ENCODE data around the gene SWSAP1.

Gene SWSAP1

DNA sequence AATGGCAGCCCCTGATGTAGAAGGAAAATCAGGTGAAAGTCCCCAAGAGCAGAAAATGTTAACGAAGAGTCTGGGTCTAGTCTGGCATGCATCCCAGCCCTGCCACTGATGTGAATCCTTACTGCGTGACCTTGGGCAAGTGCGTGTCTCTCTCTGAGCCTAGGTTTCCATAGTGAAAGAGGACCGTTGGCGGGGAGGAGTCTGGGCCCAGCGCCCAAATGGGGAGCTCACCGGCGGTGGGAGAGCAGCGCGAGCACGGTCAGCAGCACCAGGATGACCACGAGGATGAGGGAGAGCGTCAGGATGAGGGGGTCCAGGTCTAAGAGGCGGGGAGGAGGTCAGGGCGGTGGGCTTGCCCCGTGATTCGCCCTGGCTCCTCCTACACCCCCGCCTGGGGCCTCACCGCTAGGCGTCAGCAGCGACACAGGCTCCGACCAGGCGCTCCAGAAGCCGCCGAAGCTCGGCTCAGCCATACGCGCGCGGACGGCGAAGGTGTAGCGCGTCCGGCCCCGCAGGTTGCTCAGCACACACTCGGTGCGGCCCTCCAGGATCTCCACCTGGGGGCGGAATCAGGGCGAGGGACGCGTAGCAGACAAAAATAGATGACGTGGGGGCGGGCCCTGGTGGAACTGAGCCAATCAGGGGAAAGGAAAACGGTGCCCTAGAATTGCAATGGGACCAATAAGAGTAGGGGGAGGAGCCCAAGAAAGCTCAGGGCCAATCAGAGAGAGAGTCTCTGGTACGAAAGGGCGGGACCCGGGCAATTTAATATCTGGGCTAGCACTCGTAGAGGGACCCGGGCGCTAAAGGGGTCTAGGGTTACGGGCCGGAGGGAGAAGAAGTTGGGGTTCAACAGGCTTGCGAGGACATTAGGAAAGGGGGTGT, 6.4 kb downstream of the SWSAP1 start:
- TF ChIP-seq, protein P1, sequence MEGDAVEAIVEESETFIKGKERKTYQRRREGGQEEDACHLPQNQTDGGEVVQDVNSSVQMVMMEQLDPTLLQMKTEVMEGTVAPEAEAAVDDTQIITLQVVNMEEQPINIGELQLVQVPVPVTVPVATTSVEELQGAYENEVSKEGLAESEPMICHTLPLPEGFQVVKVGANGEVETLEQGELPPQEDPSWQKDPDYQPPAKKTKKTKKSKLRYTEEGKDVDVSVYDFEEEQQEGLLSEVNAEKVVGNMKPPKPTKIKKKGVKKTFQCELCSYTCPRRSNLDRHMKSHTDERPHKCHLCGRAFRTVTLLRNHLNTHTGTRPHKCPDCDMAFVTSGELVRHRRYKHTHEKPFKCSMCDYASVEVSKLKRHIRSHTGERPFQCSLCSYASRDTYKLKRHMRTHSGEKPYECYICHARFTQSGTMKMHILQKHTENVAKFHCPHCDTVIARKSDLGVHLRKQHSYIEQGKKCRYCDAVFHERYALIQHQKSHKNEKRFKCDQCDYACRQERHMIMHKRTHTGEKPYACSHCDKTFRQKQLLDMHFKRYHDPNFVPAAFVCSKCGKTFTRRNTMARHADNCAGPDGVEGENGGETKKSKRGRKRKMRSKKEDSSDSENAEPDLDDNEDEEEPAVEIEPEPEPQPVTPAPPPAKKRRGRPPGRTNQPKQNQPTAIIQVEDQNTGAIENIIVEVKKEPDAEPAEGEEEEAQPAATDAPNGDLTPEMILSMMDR (IDR thresholded peaks at IDR 0.05): peak; percentile 71
- peak; percentile 97 for DNase-seq (ENCODE audit: low spot score)
- H3K4me3 ChIP-seq: peak overlapping the region; percentile 90
- peak overlapping the region; percentile 70 to 95 for H3K27ac ChIP-seq

DNA sequence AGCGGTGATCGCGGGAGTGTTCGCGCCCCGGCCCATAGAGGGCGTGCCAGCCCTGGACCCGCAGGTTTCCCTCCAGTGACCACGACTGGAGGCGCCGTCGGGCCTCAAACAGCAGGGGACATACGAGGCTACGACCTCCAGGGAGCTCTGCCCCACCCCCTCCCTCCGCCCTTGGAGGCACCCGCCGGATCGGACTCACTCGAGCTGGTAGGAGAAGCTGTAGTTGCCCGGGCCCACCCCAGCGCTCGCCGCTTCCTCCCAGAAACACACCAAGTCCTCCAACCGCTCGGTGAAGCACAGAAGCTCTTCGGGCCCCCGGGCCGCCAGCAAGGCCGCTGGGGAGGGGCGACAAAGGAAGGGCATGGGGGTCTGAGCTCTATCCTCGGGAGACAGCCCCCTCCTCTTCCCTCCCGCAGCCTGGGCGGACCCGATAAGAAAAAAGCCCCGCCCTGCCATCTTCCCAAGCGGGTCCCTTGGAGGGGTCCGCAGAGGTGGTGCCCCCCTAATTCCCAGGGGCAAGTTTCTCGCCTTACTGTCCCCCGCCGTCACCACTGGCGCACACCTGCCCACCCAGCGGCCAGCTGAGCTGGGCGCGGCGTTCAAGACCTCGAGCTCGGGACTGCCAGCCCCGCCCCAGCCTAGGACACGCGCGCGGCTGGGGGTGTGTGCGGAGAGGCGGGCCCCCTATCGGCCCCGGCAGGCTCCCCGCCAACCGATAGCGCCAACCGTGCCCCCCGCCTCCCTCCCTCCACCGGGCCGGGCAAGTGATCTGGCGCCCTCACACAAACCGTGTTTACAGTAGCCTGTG, 8.6 kb downstream of the SWSAP1 start:
- peak; percentile 79 for DNase-seq (ENCODE audit: low spot score)

DNA sequence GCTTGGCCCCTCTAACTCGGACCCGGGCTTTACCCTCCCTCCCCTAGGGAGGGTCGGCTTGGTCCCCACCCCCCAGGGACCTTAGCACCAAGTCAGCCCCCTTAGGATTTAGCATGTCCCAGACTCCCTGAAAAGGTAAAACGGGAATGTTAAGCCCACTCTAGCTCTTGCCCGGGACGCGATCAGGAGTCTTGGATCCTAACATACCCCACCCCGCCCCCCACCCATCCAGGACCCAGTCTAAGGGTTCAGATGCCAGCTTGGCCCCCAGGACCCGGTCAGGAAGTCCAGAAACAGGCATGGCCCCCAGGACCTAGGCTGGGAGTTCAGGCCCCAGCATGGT, 9.2 kb downstream of the SWSAP1 start:
- TF ChIP-seq, protein P1 (IDR thresholded peaks at IDR 0.05): no peak
- peak overlapping the region in 1 of 2 donors; percentile 41 for H3K27ac ChIP-seq
- DNase-seq (ENCODE audit: low spot score): no peak
- peak overlapping the region; percentile 65 for H3K4me3 ChIP-seq

More for the DNA sequence above, 8.6 kb downstream of the SWSAP1 start:
- peak overlapping the region; percentile 65 for H3K4me3 ChIP-seq
- TF ChIP-seq, protein P1 (IDR thresholded peaks at IDR 0.05): no peak
- H3K27ac ChIP-seq: peak overlapping the region in 1 of 2 donors; percentile 41

DNA sequence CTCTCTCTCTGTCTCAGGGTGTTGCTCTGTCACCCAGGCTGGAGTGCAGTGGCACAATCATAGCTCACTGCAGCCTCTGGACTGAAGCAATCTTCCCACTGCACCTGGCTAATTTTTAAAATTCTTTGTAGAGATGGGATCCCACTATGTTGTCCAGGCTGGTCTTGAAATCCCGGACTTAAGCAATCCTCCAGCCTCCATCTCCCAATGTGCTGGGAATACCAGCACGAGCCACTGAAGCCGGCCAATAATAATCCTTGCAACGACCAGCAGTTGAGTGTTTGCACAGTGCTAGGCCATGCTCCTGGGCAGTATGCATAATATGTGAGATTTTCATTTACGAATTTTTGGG, 10.3 kb downstream of the SWSAP1 start:
- TF ChIP-seq, protein P1 (IDR thresholded peaks at IDR 0.05): no peak
- no peak overlapping the region for H3K4me3 ChIP-seq
- DNase-seq (ENCODE audit: low spot score): no peak
- no peak overlapping the region for H3K27ac ChIP-seq

DNA sequence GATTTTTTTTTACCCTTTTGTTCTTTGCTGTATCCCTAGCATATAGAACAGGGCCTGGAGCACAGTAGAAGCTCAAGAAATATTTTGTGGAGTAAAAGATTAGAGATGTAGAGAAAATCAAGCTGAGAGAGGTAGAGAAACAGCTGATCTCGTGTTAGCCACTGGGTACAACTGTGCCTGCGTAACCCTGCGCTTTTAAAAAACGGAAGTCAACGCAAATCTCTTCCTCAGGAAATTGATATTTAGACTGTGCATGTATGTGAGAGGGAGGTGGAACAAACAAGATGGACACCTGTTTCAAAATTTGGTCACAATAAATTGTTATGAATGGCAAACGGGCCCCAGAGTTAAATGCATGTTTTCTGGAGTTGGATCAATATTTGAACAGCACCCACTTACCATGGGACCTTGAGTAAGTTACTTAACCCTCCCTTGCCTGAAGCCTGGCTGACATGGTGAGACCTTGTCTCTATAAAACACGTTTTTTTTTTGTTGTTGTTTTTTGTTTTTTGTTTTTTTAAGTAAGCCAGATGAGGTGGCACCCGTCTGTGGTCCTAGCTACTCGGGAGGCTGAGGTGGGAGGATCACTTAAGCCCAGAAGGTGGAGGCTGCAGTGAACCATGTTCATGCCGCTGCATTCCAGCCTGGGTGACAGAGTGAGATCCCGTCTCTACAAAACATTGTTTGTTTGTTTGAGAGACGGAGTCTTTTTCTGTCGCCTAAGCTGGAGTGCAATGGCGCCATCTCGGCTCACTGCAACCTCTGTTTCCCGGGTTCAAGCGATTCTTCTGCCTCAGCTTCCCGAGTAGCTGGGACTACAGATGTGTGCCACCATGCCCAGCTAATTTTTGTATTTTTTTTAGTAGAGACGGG, 12.9 kb downstream of the SWSAP1 start:
- no peak overlapping the region for H3K27ac ChIP-seq
- no peak overlapping the region for H3K4me3 ChIP-seq
- TF ChIP-seq, protein P1 (IDR thresholded peaks at IDR 0.05): no peak
- no peak for DNase-seq (ENCODE audit: low spot score)

DNA sequence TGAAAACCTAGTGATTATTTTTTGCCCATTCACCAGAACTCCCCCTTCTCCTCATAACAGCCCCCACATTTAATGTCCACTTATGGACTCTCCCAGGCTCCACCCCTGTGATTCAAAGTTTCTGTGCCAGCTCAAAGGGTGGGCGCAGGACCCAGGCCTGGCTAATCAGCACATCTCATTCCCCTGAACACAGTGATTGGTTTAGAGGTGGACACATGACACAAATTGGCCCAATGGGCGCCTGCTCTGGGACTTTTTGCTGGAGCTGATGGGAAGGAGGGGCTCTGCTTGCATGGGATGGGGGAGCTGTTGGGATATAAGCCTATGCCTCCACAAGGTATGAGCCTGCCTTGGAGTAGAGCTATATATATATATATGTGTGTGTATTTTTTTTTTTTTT, 15.9 kb downstream of the SWSAP1 start:
- no peak overlapping the region for H3K4me3 ChIP-seq
- no peak overlapping the region for H3K27ac ChIP-seq
- TF ChIP-seq, protein P1 (IDR thresholded peaks at IDR 0.05): no peak
- no peak for DNase-seq (ENCODE audit: low spot score)

Data from coronary artery (tissue), 2 donors.